22Rv1 (cell line): ENCODE data around the gene TNFRSF8.

Experiments
- H3K27ac ChIP-seq: fragments of 450-650 bp; 2 replicates; pipeline ENCODE4 v1.5.1; 2017
- ZFX ChIP-seq: fragments of 450-650 bp; IDR thresholded peaks from 2 replicates; pipeline ENCODE4 v1.6.1; 2017; ENCODE audit warnings: antibody characterized with exemption, borderline replicate concordance
- TF ChIP-seq, protein P1 (sequence below): fragments of 450-650 bp; IDR thresholded peaks from 2 replicates; pipeline ENCODE4 v1.5.1; 2017; ENCODE audit warnings: mild to moderate bottlenecking

The TNFRSF8 gene

DNA sequence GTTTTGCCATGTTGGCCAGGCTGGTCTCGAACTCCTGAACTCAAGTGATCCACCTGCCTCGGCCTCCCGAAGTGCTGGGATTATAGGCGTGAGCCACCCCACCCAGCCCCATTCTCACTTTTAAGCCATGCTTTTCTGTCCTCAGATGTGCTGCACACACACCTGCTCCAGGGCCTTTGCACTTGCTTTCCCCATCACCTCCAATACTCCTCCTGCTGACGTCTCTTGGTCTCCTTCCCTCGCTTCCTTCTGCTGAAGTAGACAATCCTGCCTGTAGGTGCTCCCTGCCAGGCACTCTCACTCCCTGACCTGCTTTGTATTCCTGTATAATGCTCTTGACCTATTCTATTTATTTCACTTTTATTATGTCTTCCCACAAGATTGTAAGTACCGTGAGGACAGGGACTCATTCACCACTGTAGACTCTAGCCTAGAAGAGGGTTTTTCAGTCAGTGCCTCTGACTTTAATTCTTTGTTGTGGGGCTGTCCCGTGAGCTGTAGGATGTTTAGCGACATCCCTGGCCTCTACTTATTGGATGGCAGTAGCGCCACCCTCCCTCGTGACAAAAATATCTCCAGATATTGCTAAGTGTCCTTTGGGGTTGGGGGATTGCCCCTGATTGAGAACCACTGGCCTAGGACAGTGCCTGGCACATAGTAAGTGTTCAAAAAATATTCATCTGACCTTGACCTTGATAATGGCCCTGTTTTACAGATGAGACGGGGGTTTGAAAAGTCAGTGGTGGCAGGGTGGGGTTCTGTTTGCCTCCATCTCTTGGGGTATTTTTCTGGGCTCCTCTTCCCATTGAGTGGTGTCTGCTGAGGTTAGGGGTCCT, 108.3 kb downstream of the TNFRSF8 start:
- no peak overlapping the region for H3K27ac ChIP-seq
- no peak for TF ChIP-seq ZFX
- TF ChIP-seq, protein P1, sequence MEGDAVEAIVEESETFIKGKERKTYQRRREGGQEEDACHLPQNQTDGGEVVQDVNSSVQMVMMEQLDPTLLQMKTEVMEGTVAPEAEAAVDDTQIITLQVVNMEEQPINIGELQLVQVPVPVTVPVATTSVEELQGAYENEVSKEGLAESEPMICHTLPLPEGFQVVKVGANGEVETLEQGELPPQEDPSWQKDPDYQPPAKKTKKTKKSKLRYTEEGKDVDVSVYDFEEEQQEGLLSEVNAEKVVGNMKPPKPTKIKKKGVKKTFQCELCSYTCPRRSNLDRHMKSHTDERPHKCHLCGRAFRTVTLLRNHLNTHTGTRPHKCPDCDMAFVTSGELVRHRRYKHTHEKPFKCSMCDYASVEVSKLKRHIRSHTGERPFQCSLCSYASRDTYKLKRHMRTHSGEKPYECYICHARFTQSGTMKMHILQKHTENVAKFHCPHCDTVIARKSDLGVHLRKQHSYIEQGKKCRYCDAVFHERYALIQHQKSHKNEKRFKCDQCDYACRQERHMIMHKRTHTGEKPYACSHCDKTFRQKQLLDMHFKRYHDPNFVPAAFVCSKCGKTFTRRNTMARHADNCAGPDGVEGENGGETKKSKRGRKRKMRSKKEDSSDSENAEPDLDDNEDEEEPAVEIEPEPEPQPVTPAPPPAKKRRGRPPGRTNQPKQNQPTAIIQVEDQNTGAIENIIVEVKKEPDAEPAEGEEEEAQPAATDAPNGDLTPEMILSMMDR, result no peak

DNA sequence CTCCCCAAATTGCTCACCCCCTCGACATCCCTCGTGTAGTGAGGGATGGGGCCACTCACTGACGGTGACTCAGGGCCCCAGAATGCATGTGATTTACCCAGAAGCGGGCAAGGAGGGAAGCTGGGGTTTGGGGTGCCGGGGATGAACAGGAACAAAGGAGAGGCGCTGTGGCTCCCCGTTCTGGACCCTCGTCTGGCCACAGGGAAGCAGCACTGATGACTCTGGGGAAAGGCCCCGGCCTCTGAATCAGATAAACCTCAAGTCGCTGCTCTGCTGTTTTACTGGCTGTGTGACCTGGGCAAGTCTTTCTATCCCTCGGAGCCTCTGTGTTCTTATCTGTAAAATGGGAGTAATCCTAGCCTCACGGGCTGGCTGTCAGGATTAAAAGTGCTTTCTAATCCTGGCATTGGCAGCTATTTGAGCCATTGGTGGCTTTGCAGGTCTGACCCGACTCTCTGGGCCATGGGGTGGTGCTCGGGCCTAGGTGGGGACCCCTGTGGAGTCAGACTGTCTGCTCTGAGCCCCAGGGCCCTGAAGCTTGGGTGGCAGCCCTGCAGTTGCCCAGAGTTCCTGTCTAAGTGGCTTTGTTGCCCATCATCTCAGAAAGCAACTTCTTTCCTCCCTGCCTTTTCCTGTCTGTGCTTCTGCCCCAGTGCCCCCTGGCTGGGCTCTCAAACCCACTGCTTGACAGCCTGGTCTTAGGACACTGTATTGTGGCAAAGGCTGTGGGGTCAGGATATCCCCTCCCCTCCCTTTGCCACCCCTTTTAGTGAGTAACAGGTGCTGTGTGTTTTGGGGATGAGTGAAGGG, 109.1 kb downstream of the TNFRSF8 start:
- H3K27ac ChIP-seq, result no peak overlapping the region
- TF ChIP-seq, protein P1, result no peak
- TF ChIP-seq ZFX, result no peak

DNA sequence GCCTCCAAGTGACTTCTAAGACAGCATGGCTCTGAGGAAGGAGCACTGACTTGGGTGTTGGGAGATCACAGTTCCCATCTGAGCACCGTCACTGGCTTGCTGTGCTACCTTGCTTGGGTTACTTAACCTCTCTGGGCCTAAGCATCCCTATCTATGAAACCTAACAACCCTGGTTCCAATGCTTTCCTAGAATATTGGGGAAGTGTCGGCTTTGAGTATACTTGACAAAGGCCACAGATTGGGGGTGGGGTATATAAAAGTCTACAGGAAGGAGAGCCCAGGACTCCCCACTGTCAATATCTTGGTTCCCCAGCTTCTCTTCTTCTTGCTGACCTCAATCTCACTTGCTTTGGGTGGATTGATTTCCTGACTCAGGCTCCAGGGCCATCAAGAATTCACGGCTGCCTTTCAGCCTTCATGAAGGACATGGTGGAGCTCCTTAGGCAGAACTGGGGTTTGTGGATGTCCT, 110.0 kb downstream of the TNFRSF8 start:
- no peak overlapping the region for H3K27ac ChIP-seq
- TF ChIP-seq, protein P1, result no peak
- TF ChIP-seq ZFX, result no peak

DNA sequence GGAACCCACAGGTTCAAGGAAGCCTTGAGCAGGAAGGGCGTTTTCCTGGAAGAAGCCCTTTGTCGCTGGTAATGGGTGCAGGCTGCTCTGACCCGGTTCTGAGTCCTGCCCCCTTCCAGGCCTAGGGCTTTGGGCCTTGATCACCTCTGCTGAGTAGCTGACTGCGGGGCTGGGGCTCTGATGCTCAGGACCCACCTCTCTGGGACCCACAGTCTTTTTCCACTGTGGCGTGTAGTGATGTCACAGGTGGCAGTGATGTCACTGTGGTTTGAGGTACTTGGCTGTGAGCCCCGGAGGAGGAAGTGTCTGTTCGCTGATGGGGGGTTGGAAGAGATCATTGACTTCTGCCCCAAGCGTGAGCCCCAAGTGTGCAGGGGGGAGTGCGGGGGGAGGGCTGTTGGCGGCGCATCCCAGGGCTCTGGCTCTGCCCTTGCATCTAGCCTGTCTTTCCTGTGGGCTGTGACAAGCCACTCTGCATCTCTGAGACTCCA, 110.6 kb downstream of the TNFRSF8 start:
- TF ChIP-seq ZFX, result no peak
- TF ChIP-seq, protein P1, result no peak
- no peak overlapping the region for H3K27ac ChIP-seq

DNA sequence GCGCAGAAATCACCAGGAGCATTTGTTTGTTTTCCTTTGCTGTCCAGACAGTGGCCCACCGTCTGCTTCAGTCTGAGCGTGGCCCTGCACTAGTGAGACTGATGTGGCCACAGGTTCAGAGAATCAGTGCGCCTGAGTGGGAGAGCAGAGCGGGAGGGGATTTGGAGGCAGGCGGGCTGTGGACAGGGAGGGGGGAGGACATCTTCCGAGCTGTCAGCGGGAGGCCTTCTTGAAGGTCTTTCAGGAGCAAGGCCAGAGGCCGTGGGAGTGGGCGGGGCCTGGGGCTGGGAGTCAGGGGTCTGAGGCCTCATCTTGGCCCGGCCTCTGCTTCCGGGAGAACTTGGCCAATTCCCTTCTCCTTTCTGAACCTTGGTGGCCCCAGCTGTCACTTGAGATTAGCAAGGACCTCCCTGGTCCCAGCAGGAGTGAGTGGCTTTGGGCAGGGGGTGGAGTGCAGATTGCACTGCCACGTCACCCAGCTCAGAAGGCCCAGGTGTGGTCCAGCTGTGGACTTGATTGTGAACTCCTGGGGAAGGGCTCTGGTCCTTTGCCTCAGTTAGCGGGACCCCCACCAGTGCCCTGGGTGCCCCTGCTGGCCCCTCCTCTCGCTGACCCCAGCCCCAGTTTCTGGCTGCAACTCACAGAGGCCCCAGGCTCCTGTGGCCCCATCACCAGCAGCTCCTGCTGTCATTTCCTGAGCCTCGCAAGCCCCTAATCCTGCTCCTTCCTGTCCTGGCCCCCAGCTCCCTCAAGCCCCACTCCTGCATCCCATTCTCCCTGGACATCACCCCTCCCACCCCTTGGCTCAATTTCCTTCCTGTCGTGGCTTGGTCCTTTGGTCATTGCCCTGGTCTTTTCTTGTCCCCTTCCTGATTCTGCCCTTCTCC, 112.1 kb downstream of the TNFRSF8 start:
- TF ChIP-seq ZFX, result no peak
- TF ChIP-seq, protein P1, result no peak
- no peak overlapping the region for H3K27ac ChIP-seq

DNA sequence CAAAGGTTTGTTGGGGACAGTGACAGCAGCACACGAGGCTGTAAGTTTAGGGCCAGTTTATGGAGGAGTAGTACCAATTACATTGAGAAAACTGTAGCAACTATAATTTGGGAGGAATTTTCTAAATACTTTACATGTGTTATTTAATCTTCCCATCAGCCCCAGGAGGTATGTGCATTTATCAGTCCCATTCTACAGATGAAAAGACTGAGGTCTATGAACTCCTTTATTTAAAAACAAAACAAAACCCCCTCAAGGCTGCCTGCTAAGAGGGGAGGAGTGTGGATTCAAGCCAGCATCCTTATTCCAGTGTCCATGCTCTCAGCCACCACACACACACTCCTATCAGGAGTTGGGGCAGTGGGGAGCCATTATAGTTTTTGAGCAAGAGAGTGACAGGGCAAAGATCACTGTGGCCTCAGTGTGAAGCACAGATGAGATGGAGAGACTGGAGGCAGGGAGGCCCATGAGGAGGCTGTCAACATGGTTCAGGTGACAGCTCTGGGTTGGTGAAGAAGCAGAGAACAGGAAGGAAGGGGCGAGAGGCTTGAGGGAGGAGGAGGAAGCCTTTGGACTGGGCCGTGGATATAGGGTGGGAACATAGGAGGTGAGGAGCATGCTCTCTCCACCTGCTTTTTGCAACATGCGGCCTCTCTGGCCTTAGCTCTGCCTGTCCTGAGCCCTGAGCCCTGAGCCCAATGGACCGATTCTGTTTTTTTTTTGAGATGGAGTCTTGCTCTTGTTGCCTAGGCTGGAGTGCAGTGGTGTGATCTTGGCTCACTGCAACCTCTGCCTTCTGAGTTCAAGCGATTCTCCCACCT, 113.4 kb downstream of the TNFRSF8 start:
- no peak overlapping the region for H3K27ac ChIP-seq
- TF ChIP-seq, protein P1, result no peak
- TF ChIP-seq ZFX, result no peak
